ENCODE measurements around the gene IRX1. TPM values are rescaled to one million over a fixed set of nuclear protein-coding genes. Genes with fewer than 3 reads are reported as not detected.

The IRX1 gene
- total RNA-seq, 2 experiments from 2014 or later: not detected

DNA sequence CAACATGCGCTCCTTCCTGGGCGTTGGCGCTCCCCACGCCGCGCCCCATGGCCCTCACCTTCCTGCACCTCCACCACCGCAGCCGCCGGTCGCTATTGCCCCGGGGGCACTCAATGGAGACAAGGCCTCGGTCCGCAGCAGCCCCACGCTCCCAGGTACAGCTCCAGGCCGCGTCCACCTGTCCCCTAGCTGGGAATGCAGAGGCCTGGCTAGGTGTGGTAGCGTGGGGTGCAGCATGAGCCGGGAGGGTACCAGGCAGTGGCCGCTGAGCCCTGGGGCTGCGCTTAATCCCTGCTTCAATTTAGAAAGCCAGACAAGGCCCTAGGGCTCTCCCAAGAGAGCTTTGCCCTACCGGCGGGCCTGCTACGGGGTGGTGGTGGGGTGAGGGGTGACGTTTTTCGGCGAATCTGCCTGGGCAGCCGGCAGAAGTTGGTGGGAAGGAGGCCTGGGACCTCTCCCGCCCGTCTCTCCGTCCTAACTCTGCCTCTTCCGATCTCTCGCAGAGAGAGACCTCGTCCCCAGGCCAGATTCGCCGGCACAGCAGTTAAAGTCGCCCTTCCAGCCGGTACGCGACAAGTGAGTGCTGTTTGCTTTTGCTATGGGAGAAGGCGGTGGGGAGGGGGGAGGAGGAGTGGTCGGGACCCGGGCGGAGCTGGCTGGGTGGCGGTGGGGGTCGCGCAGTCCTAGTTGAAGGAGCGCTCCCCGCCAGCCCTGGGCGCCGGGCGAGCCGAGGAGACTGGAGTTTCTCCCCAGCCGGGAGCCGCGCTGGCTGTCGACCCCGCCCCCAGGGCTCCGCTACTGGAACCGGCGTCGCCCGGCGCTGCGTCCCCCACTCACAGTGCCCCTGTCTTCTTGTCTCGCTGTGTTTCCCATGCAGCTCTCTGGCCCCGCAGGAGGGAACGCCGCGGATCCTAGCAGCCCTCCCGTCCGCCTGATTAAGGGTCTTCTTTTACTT, 4.8 kb downstream of the IRX1 start:
- CTCF ChIA-PET: interaction anchor here (0.6 kb wide), 1 partner anchor 1715 kb away, joined by 3 read pairs; no protein-coding TSS in a partner anchor
- POLR2A ChIA-PET: no interaction called here

DNA sequence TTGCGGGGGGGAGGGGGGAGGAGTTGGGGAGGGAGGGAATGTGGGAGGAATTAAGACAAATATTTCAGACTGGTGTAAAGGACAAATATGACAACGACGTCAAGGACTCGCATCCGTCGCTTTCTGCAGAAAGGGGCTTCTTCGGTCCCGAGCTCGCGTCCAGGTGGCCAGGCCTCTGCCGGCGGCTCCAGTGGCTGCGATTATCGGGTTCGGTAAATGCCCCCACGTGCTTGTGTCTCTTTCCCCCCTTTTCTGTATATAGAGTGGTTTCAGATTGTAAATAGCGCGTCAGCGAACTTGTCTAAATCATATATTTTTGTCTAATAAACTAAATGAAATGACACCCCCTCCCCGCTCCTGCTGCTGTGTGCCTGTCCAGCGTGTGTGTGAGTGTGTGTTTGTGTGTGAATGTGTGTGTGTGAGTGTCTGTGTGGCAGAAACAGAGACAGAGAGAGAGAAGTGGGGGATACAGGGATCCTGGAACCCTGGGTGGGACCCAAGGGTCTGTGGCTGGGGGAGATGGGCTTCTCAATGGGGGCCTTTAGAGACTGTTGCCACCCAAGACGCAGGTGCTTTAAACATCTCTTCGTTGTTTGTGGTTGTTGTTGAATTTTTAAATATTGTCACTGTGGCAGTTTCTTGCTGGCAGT, 5.6 kb downstream of the IRX1 start:
- ChIA-PET CTCF (no interaction called here), POLR2A (no interaction called here)

DNA sequence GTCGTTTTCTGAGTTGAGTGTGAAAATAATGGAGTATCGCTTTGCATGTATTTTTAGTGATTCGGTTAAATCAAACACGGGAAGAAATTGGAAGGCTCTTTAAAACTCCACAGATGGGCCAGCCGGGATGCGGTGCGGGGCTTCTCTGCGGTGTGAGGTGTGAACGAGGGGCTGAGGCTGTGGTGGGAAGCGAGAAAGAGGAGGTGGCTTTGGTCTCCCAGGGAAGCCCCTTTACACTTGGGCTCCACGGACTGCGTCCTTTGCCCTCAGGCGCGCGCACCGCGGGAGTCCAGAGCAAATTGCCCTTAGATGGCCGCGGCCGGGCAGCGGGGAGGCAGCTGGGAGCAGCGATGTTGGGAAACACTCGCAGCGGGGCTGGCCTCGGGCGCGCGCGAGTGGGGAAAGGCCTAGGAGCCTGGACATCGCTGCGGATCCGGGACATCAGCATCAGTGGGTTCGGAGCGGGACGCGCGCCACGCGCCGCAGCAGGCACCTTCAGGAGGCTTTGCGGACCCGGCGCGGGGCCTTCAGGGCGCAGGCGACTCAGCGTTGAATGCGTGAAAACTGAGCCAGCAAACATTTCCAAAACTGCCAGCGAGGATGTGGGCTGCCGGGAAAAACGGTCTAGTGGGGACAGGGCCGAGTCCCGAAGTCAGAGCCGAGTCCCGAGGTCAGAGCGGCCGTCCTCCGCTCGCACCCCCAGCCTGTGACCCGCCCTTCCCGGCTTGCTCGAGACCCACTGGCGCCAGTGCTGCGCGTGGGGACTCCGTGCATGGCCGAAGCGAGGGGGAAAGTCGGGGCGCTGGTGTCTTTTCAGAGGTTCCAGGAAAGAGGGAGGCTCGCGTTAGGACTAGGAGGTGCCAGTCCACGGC, 6.5 kb downstream of the IRX1 start:
- POLR2A ChIA-PET: no interaction called here
- CTCF ChIA-PET: no interaction called here

DNA sequence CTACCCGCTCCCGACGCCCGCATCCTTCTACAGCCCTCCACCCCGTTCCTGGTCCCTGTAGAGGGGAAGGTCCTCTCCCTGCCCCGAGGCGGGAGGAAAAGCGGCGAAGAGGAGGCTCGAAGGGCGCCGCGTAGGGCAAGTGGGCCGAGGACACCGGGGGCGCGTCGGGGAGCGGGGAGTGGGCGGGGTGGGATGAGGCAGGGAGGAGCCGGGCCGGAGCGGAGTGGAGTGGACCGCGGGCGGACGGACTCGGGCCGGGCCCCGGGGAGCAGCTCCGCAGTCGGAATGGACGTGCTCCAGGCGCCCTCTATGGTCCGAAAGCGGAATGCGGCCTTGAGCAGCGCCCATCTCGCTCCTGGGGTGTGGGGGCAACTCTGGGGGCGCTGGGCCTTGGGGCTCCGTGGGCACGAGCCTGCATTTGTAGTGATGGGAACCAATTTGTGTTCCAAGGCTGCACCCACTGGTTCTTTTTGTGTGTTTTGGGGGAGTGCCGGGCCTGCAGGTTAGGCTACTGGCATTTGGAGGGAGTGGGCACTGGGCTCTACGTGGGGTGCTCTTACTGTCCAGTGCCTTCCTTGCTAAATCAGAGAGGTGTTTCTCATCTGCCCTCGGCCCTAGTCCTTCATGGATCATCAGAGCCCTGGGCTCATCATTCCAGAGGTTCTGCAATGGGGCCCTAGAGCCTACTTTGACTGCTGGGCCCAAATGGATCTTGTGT, 7.3 kb downstream of the IRX1 start:
- POLR2A ChIA-PET: no interaction called here
- CTCF ChIA-PET: no interaction called here

DNA sequence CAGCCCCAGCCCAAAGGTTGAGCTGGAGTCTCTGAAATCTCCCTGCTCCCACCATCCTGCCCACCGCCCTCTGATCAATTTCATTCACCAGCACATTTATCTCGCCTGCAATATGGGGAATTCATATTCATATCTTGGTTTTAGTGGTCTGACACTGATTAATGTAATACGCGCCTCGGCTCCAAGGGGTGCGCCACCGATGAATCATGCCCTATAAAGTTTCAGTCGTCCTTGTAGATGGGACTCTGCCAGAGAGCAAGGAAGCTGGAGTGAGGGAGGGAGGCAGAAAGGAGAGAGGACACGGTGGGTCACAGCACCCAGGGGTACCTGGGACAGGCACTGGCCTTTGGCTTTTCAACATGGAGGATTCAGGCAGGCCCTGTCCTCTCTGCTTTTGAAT, 8.9 kb downstream of the IRX1 start:
- POLR2A ChIA-PET: no interaction called here

DNA sequence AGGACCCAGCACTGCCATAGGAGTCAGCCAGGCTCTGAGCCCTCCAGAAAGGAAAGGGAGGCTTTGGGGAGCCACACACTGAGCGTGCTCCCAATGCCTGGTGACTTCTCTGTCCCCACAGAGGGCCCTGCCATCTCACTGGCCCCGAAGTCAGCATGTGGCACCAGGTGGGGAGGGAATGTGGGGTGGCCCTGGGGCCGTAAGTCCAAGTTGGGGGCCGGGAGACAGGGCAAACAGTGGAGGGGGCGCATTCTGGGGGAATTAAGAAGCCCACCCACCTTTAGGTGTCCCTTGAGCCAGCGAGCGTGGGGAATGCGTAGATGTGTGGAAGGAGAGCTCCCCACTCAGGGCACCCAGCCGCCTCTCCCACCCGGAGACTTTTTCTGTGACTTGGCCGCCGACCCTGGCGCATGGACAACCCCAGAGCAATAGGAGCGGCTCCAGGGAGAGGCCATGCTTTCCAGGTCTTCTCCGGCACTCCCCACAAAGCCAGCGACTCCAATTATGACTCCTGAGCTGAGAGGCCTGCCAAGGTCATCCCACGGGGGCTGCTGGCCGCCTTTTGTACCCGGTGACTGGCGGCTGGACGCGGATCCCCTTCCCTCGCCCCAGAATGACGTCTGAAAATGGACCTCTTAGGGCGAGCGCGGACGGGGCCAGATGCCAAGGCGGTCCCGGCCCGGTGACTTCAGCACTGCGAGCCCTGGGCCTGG, 9.8 kb downstream of the IRX1 start:
- ChIA-PET POLR2A (no interaction called here), CTCF (no interaction called here)

More for the DNA sequence above, 8.9 kb downstream of the IRX1 start:
- CTCF ChIA-PET: no interaction called here

DNA sequence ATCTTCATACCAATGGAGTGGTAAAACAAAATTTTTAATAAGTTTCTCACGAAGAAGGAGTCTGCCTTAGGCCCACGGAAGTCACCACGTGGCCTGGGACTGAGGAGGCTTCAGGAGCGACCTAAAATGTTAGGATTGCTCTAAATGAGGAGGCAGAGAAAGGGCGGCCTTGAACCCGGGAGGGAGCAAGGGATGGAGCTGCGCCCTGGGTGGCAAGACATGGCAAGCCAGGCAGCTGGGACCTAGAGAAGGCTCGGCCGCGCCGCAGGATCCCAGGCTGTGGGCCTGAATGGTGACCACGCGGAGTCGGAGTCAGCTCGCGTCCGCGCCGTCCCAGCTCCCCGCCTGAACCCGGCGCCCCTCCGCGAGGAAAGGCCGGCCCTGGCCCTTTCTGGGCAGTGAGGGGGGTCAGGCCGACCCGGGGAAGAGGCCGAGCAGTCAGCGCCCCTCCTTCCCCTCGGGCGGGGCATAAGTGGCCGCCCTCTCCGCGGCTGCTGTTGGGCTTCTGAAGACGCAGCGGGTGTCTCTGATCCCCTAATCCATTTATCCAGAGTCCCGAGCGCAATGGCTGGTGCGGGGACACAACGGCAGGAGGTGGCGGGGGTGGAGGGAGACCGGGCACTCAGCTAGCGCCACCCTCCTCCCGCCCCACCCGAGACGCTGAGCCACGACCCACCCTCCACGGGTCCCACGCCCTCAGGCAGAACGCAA, 10.6 kb downstream of the IRX1 start:
- CTCF ChIA-PET: no interaction called here
- POLR2A ChIA-PET: no interaction called here

DNA sequence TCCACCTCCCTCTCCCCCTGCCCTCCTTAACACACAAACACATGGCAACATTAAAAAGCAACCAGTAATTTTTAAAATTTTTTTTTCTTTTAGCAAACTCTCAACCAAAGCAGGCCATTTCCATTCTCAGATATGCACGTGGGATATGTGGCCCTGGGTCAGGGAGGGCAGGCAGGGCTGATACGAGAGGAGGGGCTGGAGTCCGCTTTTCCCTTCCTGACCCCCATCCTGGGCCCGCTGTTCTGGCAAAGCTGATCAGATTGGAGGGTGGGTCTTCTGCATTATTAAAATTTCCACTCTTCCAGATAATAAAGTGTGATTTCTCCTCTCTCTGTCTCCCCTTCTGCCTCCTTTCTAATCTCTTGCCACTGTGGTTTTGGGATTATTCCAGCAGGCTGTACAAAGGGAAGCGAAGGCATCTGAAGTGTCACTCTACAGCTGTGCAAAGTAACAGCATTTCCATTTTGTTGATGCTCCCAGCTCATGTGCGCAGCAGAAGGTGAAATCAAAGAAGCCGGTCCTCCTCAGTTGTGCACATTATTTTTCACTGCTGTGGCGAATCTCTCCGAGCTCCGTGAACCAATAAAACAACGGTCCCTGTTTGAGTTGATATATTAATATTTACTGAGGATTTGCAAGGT, 12.0 kb downstream of the IRX1 start:
- CTCF ChIA-PET: no interaction called here
- POLR2A ChIA-PET: no interaction called here

DNA sequence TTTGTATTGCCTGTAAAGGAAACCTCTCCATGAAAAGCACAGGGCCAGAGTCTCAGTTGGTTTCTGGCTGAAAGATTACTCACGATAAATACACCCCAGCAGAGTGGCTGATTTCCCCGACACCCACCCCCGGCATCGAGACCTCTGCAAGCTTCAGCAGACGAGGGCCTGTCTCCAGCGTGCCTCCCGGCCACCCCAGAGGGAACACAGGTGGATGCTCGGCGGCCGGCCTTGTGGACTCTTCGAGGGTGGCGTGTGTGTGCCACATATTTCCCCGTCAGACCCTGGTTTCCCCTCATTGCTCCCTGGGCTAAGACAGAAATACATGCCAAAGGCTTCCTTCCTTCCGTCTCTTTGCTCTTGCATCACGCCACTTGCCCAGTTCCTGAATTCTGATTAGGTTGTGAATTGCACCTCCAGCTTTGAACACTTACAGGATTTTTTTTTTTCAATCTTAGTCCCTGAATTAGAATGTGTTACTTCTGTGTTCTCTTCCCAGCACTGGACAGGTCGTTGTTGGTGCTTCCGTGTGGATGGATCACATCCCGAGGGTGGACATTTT, 13.6 kb downstream of the IRX1 start:
- CTCF ChIA-PET: interaction anchor here (0.7 kb wide), 1 partner anchor 276 kb away, joined by 3 read pairs; no protein-coding TSS in a partner anchor
- POLR2A ChIA-PET: no interaction called here

DNA sequence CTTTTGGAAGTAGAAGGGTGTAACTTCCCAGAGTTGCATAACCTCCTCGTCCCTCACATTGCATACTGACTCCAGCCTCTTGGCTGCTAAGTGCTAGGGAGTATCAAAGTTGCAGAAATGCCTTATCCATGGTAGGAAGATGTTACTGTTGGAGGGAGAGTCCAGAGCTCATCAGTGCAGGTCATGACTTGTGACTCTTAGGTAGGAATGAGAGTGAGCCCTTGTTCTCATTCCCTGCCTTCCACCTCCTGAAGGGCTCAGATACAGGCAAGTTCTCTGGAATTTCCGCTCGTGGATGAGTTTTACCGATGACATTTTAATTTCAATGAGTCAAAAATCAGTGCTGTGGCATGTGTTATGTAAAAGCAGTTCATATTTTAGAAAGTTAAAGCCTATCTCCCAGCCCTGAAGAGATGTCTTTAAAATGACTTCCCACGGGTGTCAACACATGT, 17.0 kb downstream of the IRX1 start:
- POLR2A ChIA-PET: no interaction called here
- CTCF ChIA-PET: no interaction called here

DNA sequence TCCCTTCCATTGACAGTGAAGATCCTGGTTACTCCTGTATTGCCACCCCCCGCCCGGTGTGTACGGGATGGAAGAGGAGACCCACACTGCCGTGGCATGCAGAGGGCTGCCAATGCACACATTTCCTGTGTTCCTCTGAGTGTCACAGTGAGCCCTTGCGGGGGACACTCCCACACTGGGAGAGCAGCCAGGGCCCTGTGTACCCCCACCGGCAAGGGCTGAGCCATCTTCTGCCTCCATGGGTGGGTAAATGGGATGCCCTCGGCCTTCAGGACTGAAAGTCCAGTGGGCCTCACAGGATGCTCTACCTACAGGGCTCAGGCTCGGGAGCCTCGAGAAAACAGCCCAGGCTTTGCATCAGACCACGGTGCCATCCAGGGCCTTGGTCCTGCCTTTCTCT, 18.1 kb downstream of the IRX1 start:
- CTCF ChIA-PET: no interaction called here
- POLR2A ChIA-PET: no interaction called here

DNA sequence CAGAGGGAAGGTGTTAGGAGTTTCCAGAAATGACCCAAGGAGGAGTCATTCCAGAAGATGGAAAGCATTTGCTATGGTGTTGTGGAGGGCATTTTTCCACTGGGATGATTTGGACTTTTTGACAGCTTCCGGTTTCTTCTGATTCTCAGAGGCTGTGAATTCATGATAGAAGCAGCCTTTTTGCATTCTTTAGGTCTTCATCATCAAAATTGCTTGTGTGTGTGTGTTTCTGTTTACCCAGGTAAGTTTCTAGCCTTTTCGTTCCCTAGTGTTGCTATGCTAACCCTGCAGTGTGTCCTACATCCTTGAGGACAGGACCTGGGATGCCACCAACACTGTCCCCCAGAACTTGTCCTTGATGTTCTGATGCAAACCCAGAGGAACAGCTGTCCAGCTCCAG, 19.6 kb downstream of the IRX1 start:
- CTCF ChIA-PET: no interaction called here

DNA sequence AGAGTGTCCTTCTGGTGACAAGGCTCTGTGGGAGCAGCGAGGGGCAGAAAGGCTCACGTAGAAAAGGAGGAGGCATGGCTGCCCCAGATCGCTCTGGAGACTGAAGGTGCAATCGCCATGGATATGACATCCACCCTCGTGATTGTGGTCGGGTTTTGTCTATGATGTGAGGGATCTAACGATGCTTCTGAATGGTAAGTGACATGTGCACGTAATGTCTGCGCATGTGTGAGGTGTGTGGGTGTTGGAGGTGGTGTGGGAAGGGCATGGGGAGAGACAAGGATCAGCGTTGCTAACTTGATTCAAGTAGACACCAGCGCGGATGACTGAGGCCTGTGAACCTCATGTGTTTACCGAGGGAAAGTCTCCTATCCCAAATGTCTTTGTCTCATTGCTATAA, 20.2 kb downstream of the IRX1 start:
- ChIA-PET CTCF (no interaction called here), POLR2A (no interaction called here)

More for the DNA sequence above, 19.6 kb downstream of the IRX1 start:
- POLR2A ChIA-PET: no interaction called here

DNA sequence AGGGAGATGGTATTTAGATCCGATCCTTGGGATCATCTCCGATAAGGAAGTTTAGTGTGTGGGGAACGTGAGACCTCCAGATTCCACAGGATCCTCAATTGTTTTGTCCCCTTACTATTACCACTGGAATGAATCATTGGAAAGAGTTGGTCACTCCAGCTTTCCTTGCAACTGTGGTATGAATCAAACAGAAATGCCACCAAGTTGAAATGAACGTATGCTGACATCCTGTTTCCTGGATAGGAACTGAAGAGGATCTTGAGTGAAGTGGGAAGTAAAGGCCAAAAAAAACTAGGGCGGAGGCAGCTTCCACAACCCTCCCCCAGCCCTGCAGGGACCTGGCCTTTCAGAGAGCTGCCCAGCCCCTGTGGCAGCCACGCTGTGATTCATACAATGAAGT, 23.9 kb downstream of the IRX1 start:
- CTCF ChIA-PET: no interaction called here
- POLR2A ChIA-PET: no interaction called here

DNA sequence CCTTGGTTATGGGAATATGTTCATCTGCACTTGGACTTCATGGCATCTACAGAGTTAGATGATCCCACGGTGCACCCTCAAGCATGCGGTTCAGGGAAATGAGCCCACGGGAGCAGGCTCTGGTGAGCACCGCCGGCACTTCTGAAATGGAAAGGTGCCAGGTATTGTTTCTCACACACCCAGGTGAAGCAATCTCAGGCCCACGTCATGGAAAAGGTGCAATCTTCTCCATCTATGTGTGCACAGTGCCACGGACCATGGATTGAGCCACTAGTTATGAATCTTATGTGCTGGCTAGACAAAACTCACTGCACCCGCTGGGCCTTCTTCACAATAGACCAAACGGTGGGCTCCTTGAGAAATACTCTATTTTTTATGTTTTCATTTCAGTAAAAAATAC, 27.3 kb downstream of the IRX1 start:
- CTCF ChIA-PET: no interaction called here
- POLR2A ChIA-PET: no interaction called here

DNA sequence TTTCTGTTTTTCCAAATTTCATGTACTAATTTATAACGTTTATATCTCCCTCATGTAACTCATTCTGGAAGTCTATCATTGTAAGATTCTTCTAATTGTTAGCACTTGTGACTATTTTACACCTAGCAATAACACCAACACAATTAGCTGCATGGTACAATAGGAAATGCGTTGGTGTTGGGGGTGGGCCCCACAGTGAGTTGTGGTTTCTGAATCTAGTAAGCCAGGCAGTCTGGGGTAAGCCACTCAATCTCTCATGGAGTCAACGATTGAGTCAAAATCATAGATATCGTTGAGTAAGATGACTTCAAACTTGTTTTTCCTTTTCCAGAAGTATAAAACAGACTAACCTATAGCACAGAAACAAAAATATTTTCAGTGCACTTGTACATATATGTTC, 30.0 kb downstream of the IRX1 start:
- ChIA-PET POLR2A (no interaction called here), CTCF (no interaction called here)

DNA sequence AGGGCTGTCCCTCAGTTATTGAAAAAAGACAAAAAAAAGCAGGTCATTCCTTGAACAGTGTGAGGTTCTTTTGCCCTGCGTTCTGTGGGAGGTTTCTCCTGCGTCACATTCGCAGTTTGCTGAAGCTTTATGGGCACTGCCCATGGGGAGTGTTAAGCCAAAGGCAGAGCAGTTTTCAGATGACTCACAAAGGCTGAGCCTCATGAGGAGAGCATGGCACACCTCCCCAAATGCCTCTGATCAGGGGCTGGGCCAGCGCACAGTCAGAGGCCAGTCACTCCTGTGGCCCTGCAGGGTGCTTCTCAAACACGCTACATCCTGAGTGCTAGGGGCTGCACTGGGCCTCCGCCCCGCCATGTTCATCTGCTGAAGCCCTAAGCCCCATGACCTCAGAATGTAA, 38.4 kb downstream of the IRX1 start:
- ChIA-PET CTCF (no interaction called here), POLR2A (no interaction called here)

DNA sequence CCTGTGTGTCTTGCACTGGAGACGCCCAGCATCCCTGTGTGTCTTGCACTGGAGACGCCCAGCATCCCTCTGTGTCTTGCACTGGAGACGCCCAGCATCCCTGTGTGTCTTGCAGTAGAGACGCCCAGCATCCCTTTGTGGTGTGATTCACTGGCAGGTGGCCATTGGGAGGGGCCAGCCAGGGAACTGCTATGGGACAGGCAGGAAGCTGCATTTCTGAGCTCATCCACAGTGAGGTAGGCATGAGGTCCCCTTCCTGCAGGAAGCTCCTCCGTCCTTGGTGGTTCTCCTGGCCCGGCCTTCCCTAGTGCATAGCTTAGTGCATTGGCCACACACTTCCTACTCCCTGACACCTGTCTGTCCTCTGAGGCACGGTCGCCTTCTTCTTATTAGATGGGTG, 43.5 kb downstream of the IRX1 start:
- CTCF ChIA-PET: no interaction called here
- POLR2A ChIA-PET: no interaction called here

Measured in activated CD8-positive, alpha-beta memory T cell treated with anti-CD3 and anti-CD28 coated beads for 36 hours (primary cell).